ENCODE measurements around the gene PNPT1. TPM values are rescaled to one million over a fixed set of nuclear protein-coding genes. Genes with fewer than 3 reads are reported as not detected.
"Not testable (repeated sequence)": the region's sequence is repeated elsewhere in the genome, so short reads cannot be mapped to it uniquely, and the experiment has no call there.

The PNPT1 gene
- total RNA-seq, 5 donors from 2014 or later (not counting 1 experiment from before 2014, with no cell fraction given): 13.3 to 31.0 (median 25.7) TPM

GRCh38 chr2:55596795-55597194 lies 96.8 kb downstream of the PNPT1 start:
- H3K9me3 ChIP-seq; H3K4me3 Mint-ChIP-seq; H3K27ac ChIP-seq (ENCODE audit: low read length); H3K27ac Mint-ChIP-seq; DNase-seq; ATAC-seq (replicated peaks in 1 of 4); H3K27me3 ChIP-seq (replicated peaks in 1 of 2; ENCODE audit: control insufficient read depth in 2 of 2, extremely low read depth in 1 of 2, insufficient read depth in 2 of 2, low read length in 1 of 2); H3K27me3 Mint-ChIP-seq; H3K9me3 Mint-ChIP-seq; H3K4me3 ChIP-seq (ENCODE audit: control insufficient read depth in 1 of 2, extremely low read depth in 1 of 2, low read length in 1 of 2); POLR2A ChIA-PET: not testable (repeated sequence)
- Mint-ChIP-seq H3K36me3 (peaks cover 39% of the 10 kb centered on the region), H3K4me1 (peaks cover 35 to 49% (median 41%) of the 10 kb centered on the region in 3 donors)
- H3K4me1 ChIP-seq (ENCODE audit: control insufficient read depth in 1 of 2, extremely low read depth in 1 of 2, insufficient read depth in 2 of 2, low read length in 2 of 2): peaks cover 6 to 13% of the 10 kb centered on the region in 2 experiments
- H3K36me3 ChIP-seq (ENCODE audit: control insufficient read depth in 2 of 2, extremely low read depth in 1 of 2, insufficient read depth in 1 of 2, low read length in 1 of 2): peaks cover 4 to 44% of the 10 kb centered on the region in 2 donors
- no CpG with 5 or more reads among the region's 6 CpGs for WGBS (ENCODE audit: insufficient coverage)
- CTCF ChIA-PET: interaction anchor here in 1 of 2 donors (1.0 kb wide), 1 partner anchor 12 kb away, joined by 4 read pairs; no protein-coding TSS in a partner anchor

- H3K4me1 Mint-ChIP-seq: peaks cover 36 to 57% (median 50%) of the 10 kb centered on the region in 3 donors
- no peaks in the 10 kb centered on the region for H3K9me3 Mint-ChIP-seq
- no peak for DNase-seq
- no peak overlapping the region for H3K4me3 ChIP-seq (ENCODE audit: control insufficient read depth in 1 of 2, extremely low read depth in 1 of 2, low read length in 1 of 2)
- H3K36me3 ChIP-seq (ENCODE audit: control insufficient read depth in 2 of 2, extremely low read depth in 1 of 2, insufficient read depth in 1 of 2, low read length in 1 of 2): peaks cover 4 to 37% of the 10 kb centered on the region in 2 donors
- H3K4me1 ChIP-seq (ENCODE audit: control insufficient read depth in 1 of 2, extremely low read depth in 1 of 2, insufficient read depth in 2 of 2, low read length in 2 of 2): peaks cover 6 to 8% of the 10 kb centered on the region in 2 experiments
- no peak overlapping the region for H3K27ac ChIP-seq (ENCODE audit: low read length)
- CTCF ChIA-PET: interaction anchor here (0.6 kb wide), 2 partner anchors 14 to 459 kb away, joined by 3 read pairs; no protein-coding TSS in a partner anchor
- H3K27me3 ChIP-seq (replicated peaks in 1 of 2; ENCODE audit: control insufficient read depth in 2 of 2, extremely low read depth in 1 of 2, insufficient read depth in 2 of 2, low read length in 1 of 2): no peaks in the 10 kb centered on the region
- no peaks in the 10 kb centered on the region for H3K9me3 ChIP-seq
- POLR2A ChIA-PET: interaction anchor here in 1 of 2 donors (1.2 kb wide), 1 partner anchor 21 kb away, joined by 7 read pairs; no protein-coding TSS in a partner anchor
- ATAC-seq (replicated peaks in 1 of 4): no peak
- no peak overlapping the region for H3K4me3 Mint-ChIP-seq
- no peak overlapping the region for H3K27ac Mint-ChIP-seq
- H3K36me3 Mint-ChIP-seq: peaks cover 42% of the 10 kb centered on the region
- no peaks in the 10 kb centered on the region for H3K27me3 Mint-ChIP-seq
Observed at GRCh38 chr2:55595536-55595935, 98.1 kb downstream of the PNPT1 start.

GRCh38 chr2:55592130-55592529 lies 101.5 kb downstream of the PNPT1 start:
- Histone ChIP-seq H3K36me3 (ENCODE audit: control insufficient read depth in 2 of 2, extremely low read depth in 1 of 2, insufficient read depth in 1 of 2, low read length in 1 of 2) (peaks cover 2 to 27% of the 10 kb centered on the region in 2 donors), H3K27ac (ENCODE audit: low read length) (no peak overlapping the region), H3K4me1 (ENCODE audit: control insufficient read depth in 1 of 2, extremely low read depth in 1 of 2, insufficient read depth in 2 of 2, low read length in 2 of 2) (peaks cover 4 to 5% of the 10 kb centered on the region in 2 experiments), H3K4me3 (ENCODE audit: control insufficient read depth in 1 of 2, extremely low read depth in 1 of 2, low read length in 1 of 2) (no peak overlapping the region), H3K27me3 (replicated peaks in 1 of 2; ENCODE audit: control insufficient read depth in 2 of 2, extremely low read depth in 1 of 2, insufficient read depth in 2 of 2, low read length in 1 of 2) (no peaks in the 10 kb centered on the region), H3K9me3 (no peaks in the 10 kb centered on the region)
- H3K36me3 Mint-ChIP-seq: peaks cover 33% of the 10 kb centered on the region
- no peaks in the 10 kb centered on the region for H3K9me3 Mint-ChIP-seq
- no CpG with 5 or more reads among the region's 1 CpG for WGBS (ENCODE audit: insufficient coverage)
- ATAC-seq (replicated peaks in 1 of 4) (no peak), DNase-seq (no peak)
- peak overlapping the region; percentile 39 to 44 for H3K27ac Mint-ChIP-seq
- peaks cover 24 to 49% (median 44%) of the 10 kb centered on the region in 3 donors for H3K4me1 Mint-ChIP-seq
- H3K4me3 Mint-ChIP-seq: no peak overlapping the region
- POLR2A ChIA-PET: no interaction called here
- no peaks in the 10 kb centered on the region for H3K27me3 Mint-ChIP-seq
- CTCF ChIA-PET: interaction anchor here in 1 of 2 donors (0.7 kb wide), 1 partner anchor 22 kb away, joined by 3 read pairs; no protein-coding TSS in a partner anchor

GRCh38 chr2:55590810-55591440 lies 102.7 kb downstream of the PNPT1 start:
- H3K4me3 Mint-ChIP-seq: no peak overlapping the region
- H3K36me3 Mint-ChIP-seq: peaks cover 31% of the 10 kb centered on the region
- H3K27me3 ChIP-seq (replicated peaks in 1 of 2; ENCODE audit: control insufficient read depth in 2 of 2, extremely low read depth in 1 of 2, insufficient read depth in 2 of 2, low read length in 1 of 2): no peaks in the 10 kb centered on the region
- H3K4me1 Mint-ChIP-seq: peaks cover 24 to 46% (median 45%) of the 10 kb centered on the region in 3 donors
- no peaks in the 10 kb centered on the region for H3K27me3 Mint-ChIP-seq
- H3K4me3 ChIP-seq (ENCODE audit: control insufficient read depth in 1 of 2, extremely low read depth in 1 of 2, low read length in 1 of 2): no peak overlapping the region
- H3K27ac ChIP-seq (ENCODE audit: low read length): no peak overlapping the region
- no peak overlapping the region for H3K27ac Mint-ChIP-seq
- peaks cover 0 to 23% of the 10 kb centered on the region in 2 donors for H3K36me3 ChIP-seq (ENCODE audit: control insufficient read depth in 2 of 2, extremely low read depth in 1 of 2, insufficient read depth in 1 of 2, low read length in 1 of 2)
- ChIA-PET POLR2A (no interaction called here), CTCF (no interaction called here)
- DNase-seq: no peak
- ATAC-seq (replicated peaks in 1 of 4): peak in 3 of 4 experiments; percentile 58 to 73 (median 70)
- WGBS (ENCODE audit: insufficient coverage): no CpG with 5 or more reads among the region's 7 CpGs
- peaks cover 4 to 5% of the 10 kb centered on the region in 2 experiments for H3K4me1 ChIP-seq (ENCODE audit: control insufficient read depth in 1 of 2, extremely low read depth in 1 of 2, insufficient read depth in 2 of 2, low read length in 2 of 2)
- no peaks in the 10 kb centered on the region for H3K9me3 Mint-ChIP-seq
- no peaks in the 10 kb centered on the region for H3K9me3 ChIP-seq

- H3K36me3 ChIP-seq (ENCODE audit: control insufficient read depth in 2 of 2, extremely low read depth in 1 of 2, insufficient read depth in 1 of 2, low read length in 1 of 2): peaks cover 4 to 54% of the 10 kb centered on the region in 2 donors
- CTCF ChIA-PET: no interaction called here
Observed at GRCh38 chr2:55585451-55586080, 108.1 kb downstream of the PNPT1 start.

More at GRCh38 chr2:55585451-55586080, 108.1 kb downstream of the PNPT1 start:
- Mint-ChIP-seq H3K4me1 (peaks cover 8 to 41% (median 39%) of the 10 kb centered on the region in 3 donors), H3K36me3 (peaks cover 29% of the 10 kb centered on the region), H3K27me3 (no peaks in the 10 kb centered on the region), H3K9me3 (no peaks in the 10 kb centered on the region), H3K27ac (peak overlapping the region in 1 of 2 donors; percentile 8), H3K4me3 (no peak overlapping the region)
- POLR2A ChIA-PET: no interaction called here
- DNase-seq (no peak), ATAC-seq (replicated peaks in 1 of 4) (no peak)
- WGBS (ENCODE audit: insufficient coverage): no CpG with 5 or more reads among the region's 2 CpGs
- Histone ChIP-seq H3K4me3 (ENCODE audit: control insufficient read depth in 1 of 2, extremely low read depth in 1 of 2, low read length in 1 of 2) (no peak overlapping the region), H3K4me1 (ENCODE audit: control insufficient read depth in 1 of 2, extremely low read depth in 1 of 2, insufficient read depth in 2 of 2, low read length in 2 of 2) (peaks cover 0 to 3% of the 10 kb centered on the region in 2 experiments), H3K9me3 (no peaks in the 10 kb centered on the region), H3K27me3 (replicated peaks in 1 of 2; ENCODE audit: control insufficient read depth in 2 of 2, extremely low read depth in 1 of 2, insufficient read depth in 2 of 2, low read length in 1 of 2) (no peaks in the 10 kb centered on the region), H3K27ac (ENCODE audit: low read length) (no peak overlapping the region)
